HepG2 (cell line): ENCODE data around the gene KDM8.

ENCODE experiments used
- ATF1 ChIP-seq: IDR thresholded peaks from 2 replicates; pipeline ENCODE4 v1.6.1; 2016; ENCODE audit warnings: mild to moderate bottlenecking, control low read depth
- BRCA1 ChIP-seq: sonication (generic); formaldehyde crosslinking; IDR thresholded peaks from 2 replicates; pipeline ENCODE4 v1.4.0; 2020; ENCODE audit warnings: missing genetic modification reagents
- CREM ChIP-seq, 2 experiments: sonication (generic) in 1 of 2; formaldehyde crosslinking in 1 of 2; IDR thresholded peaks; 2 replicates each; pipeline versions ENCODE4 v1.4.0 to v1.6.1; 2016 to 2020; ENCODE audit warnings: antibody characterized with exemption in 1 of 2, mild to moderate bottlenecking in 1 of 2, missing genetic modification reagents in 1 of 2
- EZH2 ChIP-seq: conservative IDR thresholded peaks from 2 replicates; pipeline ENCODE4 v1.6.1; 2012; ENCODE audit warnings: mild to moderate bottlenecking, low read depth, low read length, moderate library complexity
- KLF12 ChIP-seq: sonication (generic); formaldehyde crosslinking; IDR thresholded peaks from 2 replicates; pipeline ENCODE4 v1.4.0; 2020; ENCODE audit warnings: missing genetic modification reagents, borderline replicate concordance
- MAFF ChIP-seq: IDR thresholded peaks from 2 replicates; pipeline ENCODE4 v1.6.1; 2011; ENCODE audit warnings: low read depth, low read length, improper control_type of control experiment
- MYC ChIP-seq: sonication (generic); formaldehyde crosslinking; IDR thresholded peaks from 2 replicates; pipeline ENCODE4 v1.9.0; 2021; ENCODE audit warnings: missing genetic modification reagents, borderline replicate concordance
- POLR2AphosphoS5 ChIP-seq: IDR thresholded peaks from 2 replicates; pipeline ENCODE4 v1.6.1; 2012; ENCODE audit warnings: low read depth, low read length
- ZNF121 ChIP-seq: sonication (generic); formaldehyde crosslinking; IDR thresholded peaks from 2 replicates; pipeline ENCODE4 v1.5.0; 2020; ENCODE audit warnings: mild to moderate bottlenecking, missing genetic modification reagents
- TF ChIP-seq, protein P1 (sequence below): sonication (generic); formaldehyde crosslinking; IDR thresholded peaks from 2 replicates; pipeline ENCODE4 v1.5.0; 2020; ENCODE audit warnings: mild to moderate bottlenecking, missing genetic modification reagents, moderate library complexity
- TF ChIP-seq, protein P2 (sequence below): sonication (generic); formaldehyde crosslinking; IDR thresholded peaks from 2 replicates; pipeline ENCODE4 v1.5.0; 2020; ENCODE audit warnings: mild to moderate bottlenecking, missing genetic modification reagents, borderline replicate concordance

GRCh38 chr16:27236635-27237218, 33.4 kb downstream of the KDM8 start:
- TF ChIP-seq EZH2: no peak
- TF ChIP-seq, protein P1, sequence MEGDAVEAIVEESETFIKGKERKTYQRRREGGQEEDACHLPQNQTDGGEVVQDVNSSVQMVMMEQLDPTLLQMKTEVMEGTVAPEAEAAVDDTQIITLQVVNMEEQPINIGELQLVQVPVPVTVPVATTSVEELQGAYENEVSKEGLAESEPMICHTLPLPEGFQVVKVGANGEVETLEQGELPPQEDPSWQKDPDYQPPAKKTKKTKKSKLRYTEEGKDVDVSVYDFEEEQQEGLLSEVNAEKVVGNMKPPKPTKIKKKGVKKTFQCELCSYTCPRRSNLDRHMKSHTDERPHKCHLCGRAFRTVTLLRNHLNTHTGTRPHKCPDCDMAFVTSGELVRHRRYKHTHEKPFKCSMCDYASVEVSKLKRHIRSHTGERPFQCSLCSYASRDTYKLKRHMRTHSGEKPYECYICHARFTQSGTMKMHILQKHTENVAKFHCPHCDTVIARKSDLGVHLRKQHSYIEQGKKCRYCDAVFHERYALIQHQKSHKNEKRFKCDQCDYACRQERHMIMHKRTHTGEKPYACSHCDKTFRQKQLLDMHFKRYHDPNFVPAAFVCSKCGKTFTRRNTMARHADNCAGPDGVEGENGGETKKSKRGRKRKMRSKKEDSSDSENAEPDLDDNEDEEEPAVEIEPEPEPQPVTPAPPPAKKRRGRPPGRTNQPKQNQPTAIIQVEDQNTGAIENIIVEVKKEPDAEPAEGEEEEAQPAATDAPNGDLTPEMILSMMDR (CRISPR knock-in tag): no peak
- TF ChIP-seq CREM (IDR thresholded peaks at IDR 0.05): no peak
- no peak for TF ChIP-seq CREM (CRISPR knock-in tag; IDR thresholded peaks at IDR 0.05)
- TF ChIP-seq MAFF: no peak
- TF ChIP-seq, protein P2, sequence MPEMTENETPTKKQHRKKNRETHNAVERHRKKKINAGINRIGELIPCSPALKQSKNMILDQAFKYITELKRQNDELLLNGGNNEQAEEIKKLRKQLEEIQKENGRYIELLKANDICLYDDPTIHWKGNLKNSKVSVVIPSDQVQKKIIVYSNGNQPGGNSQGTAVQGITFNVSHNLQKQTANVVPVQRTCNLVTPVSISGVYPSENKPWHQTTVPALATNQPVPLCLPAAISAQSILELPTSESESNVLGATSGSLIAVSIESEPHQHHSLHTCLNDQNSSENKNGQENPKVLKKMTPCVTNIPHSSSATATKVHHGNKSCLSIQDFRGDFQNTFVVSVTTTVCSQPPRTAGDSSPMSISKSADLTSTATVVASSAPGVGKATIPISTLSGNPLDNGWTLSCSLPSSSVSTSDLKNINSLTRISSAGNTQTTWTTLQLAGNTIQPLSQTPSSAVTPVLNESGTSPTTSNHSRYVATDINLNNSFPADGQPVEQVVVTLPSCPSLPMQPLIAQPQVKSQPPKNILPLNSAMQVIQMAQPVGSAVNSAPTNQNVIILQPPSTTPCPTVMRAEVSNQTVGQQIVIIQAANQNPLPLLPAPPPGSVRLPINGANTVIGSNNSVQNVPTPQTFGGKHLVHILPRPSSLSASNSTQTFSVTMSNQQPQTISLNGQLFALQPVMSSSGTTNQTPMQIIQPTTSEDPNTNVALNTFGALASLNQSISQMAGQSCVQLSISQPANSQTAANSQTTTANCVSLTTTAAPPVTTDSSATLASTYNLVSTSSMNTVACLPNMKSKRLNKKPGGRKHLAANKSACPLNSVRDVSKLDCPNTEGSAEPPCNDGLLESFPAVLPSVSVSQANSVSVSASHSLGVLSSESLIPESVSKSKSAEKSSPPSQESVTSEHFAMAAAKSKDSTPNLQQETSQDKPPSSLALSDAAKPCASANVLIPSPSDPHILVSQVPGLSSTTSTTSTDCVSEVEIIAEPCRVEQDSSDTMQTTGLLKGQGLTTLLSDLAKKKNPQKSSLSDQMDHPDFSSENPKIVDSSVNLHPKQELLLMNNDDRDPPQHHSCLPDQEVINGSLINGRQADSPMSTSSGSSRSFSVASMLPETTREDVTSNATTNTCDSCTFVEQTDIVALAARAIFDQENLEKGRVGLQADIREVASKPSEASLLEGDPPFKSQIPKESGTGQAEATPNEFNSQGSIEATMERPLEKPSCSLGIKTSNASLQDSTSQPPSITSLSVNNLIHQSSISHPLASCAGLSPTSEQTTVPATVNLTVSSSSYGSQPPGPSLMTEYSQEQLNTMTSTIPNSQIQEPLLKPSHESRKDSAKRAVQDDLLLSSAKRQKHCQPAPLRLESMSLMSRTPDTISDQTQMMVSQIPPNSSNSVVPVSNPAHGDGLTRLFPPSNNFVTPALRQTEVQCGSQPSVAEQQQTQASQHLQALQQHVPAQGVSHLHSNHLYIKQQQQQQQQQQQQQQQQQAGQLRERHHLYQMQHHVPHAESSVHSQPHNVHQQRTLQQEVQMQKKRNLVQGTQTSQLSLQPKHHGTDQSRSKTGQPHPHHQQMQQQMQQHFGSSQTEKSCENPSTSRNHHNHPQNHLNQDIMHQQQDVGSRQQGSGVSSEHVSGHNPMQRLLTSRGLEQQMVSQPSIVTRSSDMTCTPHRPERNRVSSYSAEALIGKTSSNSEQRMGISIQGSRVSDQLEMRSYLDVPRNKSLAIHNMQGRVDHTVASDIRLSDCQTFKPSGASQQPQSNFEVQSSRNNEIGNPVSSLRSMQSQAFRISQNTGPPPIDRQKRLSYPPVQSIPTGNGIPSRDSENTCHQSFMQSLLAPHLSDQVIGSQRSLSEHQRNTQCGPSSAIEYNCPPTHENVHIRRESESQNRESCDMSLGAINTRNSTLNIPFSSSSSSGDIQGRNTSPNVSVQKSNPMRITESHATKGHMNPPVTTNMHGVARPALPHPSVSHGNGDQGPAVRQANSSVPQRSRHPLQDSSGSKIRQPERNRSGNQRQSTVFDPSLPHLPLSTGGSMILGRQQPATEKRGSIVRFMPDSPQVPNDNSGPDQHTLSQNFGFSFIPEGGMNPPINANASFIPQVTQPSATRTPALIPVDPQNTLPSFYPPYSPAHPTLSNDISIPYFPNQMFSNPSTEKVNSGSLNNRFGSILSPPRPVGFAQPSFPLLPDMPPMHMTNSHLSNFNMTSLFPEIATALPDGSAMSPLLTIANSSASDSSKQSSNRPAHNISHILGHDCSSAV (CRISPR knock-in tag): no peak
- TF ChIP-seq ATF1 (CRISPR knock-in tag): no peak
- no peak for TF ChIP-seq KLF12 (CRISPR knock-in tag)
- TF ChIP-seq MYC (CRISPR knock-in tag): no peak
- no peak for TF ChIP-seq ZNF121 (CRISPR knock-in tag)
- no peak for TF ChIP-seq POLR2AphosphoS5
- no peak for TF ChIP-seq BRCA1
